GM12878 (cell line): ENCODE measurements around the gene MSH6. TPM values are rescaled to one million over a fixed set of nuclear protein-coding genes. Genes with fewer than 3 reads are reported as not detected.

Experiments
- ATAC-seq: fragments of 200-7000 bp; cut with Tn5 transposase; 3 replicates; pipeline ENCODE4 v1.9.1; 2020; ENCODE audit warnings: mild to moderate bottlenecking, moderate library complexity
- BruUV-seq: library from RNA; stranded (reverse); fragments of 400-500 nt; replicated peaks from 2 replicates; lab custom pipeline; 2021; lab: Mats Ljungman, UMichigan
- CTCF ChIA-PET: fragments of 300-600 bp; sonication (Branson Sonifier 250); formaldehyde crosslinking; extraction: SDS; loops from one replicate; lab custom pipeline; 2021; ENCODE audit warnings: inconsistent platforms; lab: Yijun Ruan, JAX
- POLR2A ChIA-PET: fragments of 350-600 bp; formaldehyde crosslinking; extraction: SDS; loops from one replicate; lab custom pipeline; 2021; ENCODE audit warnings: inconsistent platforms; lab: Charles Lee
- RAD21 ChIA-PET: fragments of 300-600 bp; sonication (Branson Sonifier 250); formaldehyde crosslinking; loops from one replicate; lab custom pipeline; 2023; ENCODE audit warnings: antibody characterized with exemption; ENCODE audit not compliant: unreplicated experiment; lab: Charles Lee
- SMC1A ChIA-PET: fragments of 300-600 bp; sonication (Branson Sonifier 250); formaldehyde crosslinking; loops from one replicate; lab custom pipeline; 2023; ENCODE audit not compliant: unreplicated experiment, uncharacterized antibody; lab: Charles Lee
- DNase-seq: peaks from one replicate; pipeline ENCODE4 v3.0.0-alpha.2; 2011; ENCODE audit warnings: low read depth, low spot score
- FAIRE-seq: peaks from 3 replicates; lab custom pipeline; 2011; peaks lifted over from hg19 to GRCh38; lab: Jason Lieb, UNC
- H2AFZ ChIP-seq: 2 replicates; pipeline ENCODE4 v1.6.0; 2011; ENCODE audit warnings: low read depth, low read length, control low read depth; ENCODE audit not compliant: control insufficient read depth
- H3K27ac ChIP-seq: 2 replicates; pipeline ENCODE4 v1.5.1; 2011; ENCODE audit warnings: control low read depth; ENCODE audit not compliant: control insufficient read depth, insufficient read depth
- H3K27me3 ChIP-seq, 2 experiments: replicated peaks in 1 of 2; 2 replicates each; pipeline versions ENCODE4 v1.6.0 to v1.6.1; 2011; ENCODE audit warnings: low read length in 1 of 2; ENCODE audit not compliant: control insufficient read depth in 2 of 2, insufficient read depth in 2 of 2
- H3K36me3 ChIP-seq, 2 experiments: 2 replicates each; pipeline ENCODE4 v1.5.1; 2011; ENCODE audit warnings: low read length in 1 of 2; ENCODE audit not compliant: control insufficient read depth in 2 of 2, insufficient read depth in 2 of 2
- H3K4me1 ChIP-seq: 2 replicates; pipeline ENCODE4 v1.6.1; 2011; ENCODE audit warnings: mild to moderate bottlenecking, low read length, moderate library complexity, mixed read lengths; ENCODE audit not compliant: control insufficient read depth, insufficient read depth
- H3K4me2 ChIP-seq: 2 replicates; pipeline ENCODE4 v1.6.0; 2011; ENCODE audit warnings: control low read depth; ENCODE audit not compliant: control insufficient read depth, insufficient read depth
- H3K4me3 ChIP-seq: fragments of 200-600 bp; sonication (generic); 2 replicates; pipeline ENCODE4 v1.5.1; 2016
- H3K79me2 ChIP-seq: 2 replicates; pipeline ENCODE4 v1.6.0; 2011; ENCODE audit warnings: low read length; ENCODE audit not compliant: control insufficient read depth, insufficient read depth
- H3K9ac ChIP-seq: 2 replicates; pipeline ENCODE4 v1.8.0; 2011; ENCODE audit warnings: low read length, control low read depth, mixed read lengths; ENCODE audit not compliant: control insufficient read depth, insufficient read depth
- H3K9me3 ChIP-seq: replicated peaks from 3 replicates; pipeline ENCODE4 v1.5.1; 2011; ENCODE audit warnings: mild to moderate bottlenecking, low read length; ENCODE audit not compliant: control insufficient read depth, insufficient read depth
- H4K20me1 ChIP-seq: 2 replicates; pipeline ENCODE4 v1.6.0; 2011; ENCODE audit not compliant: control insufficient read depth, insufficient read depth
- BHLHE40 ChIP-seq, 2 experiments: fragments of 450-650 bp in 1 of 2; IDR thresholded peaks; 2 replicates each; pipeline ENCODE4 v1.6.1; 2011 to 2017; ENCODE audit warnings: low read depth in 2 of 2, borderline replicate concordance in 1 of 2, improper control_type of control experiment in 1 of 2, low read length in 1 of 2, mild to moderate bottlenecking in 1 of 2
- BRCA1 ChIP-seq: IDR thresholded peaks from 2 replicates; pipeline ENCODE4 v1.6.1; 2011; ENCODE audit warnings: low read depth, low read length, improper control_type of control experiment
- CHD2 ChIP-seq: IDR thresholded peaks from 2 replicates; pipeline ENCODE4 v1.6.1; 2011; ENCODE audit warnings: low read depth, low read length, improper control_type of control experiment, borderline replicate concordance
- KAT2A ChIP-seq: conservative IDR thresholded peaks from 2 replicates; pipeline ENCODE4 v1.6.1; 2011; ENCODE audit warnings: low read depth, low read length; ENCODE audit not compliant: control insufficient read depth
- MTA3 ChIP-seq: IDR thresholded peaks from 2 replicates; pipeline ENCODE4 v1.6.1; 2012; ENCODE audit warnings: low read length, inconsistent platforms, borderline replicate concordance
- MXI1 ChIP-seq: fragments of 150-350 bp; IDR thresholded peaks from 2 replicates; pipeline ENCODE4 v1.6.1; 2011; ENCODE audit warnings: low read depth, mild to moderate bottlenecking, inconsistent platforms, low read length, improper control_type of control experiment
- PAX5 ChIP-seq: IDR thresholded peaks from 2 replicates; pipeline ENCODE4 v1.6.1; 2011; ENCODE audit warnings: low read depth, low read length, borderline replicate concordance
- SRF ChIP-seq, 2 experiments: IDR thresholded peaks; 2 replicates each; pipeline ENCODE4 v1.6.1; 2011; ENCODE audit warnings: low read depth in 2 of 2, low read length in 2 of 2, mild to moderate bottlenecking in 1 of 2, moderate library complexity in 1 of 2
- TCF3 ChIP-seq: IDR thresholded peaks from 2 replicates; pipeline ENCODE4 v1.6.1; 2012; ENCODE audit warnings: low read depth, mild to moderate bottlenecking, low read length, borderline replicate concordance; ENCODE audit not compliant: insufficient read depth
- WRNIP1 ChIP-seq: IDR thresholded peaks from 2 replicates; pipeline ENCODE4 v1.6.1; 2011; ENCODE audit warnings: low read depth, low read length, improper control_type of control experiment, borderline replicate concordance
- YY1 ChIP-seq: IDR thresholded peaks from 2 replicates; pipeline ENCODE4 v1.6.1; 2011; ENCODE audit warnings: low read depth, mild to moderate bottlenecking, low read length
- ZNF622 ChIP-seq: fragments of 450-650 bp; IDR thresholded peaks from 2 replicates; pipeline ENCODE4 v1.6.1; 2017; ENCODE audit warnings: mild to moderate bottlenecking, inconsistent platforms
- WGBS: methylation state at CpG from one replicate; pipeline ENCODE4 v1.1.6; 2016; ENCODE audit warnings: low lambda C conversion rate; ENCODE audit not compliant: insufficient replicate concordance, insufficient coverage; ENCODE audit errors: missing lambda C conversion rate; 5-methylcytosine and 5-hydroxymethylcytosine counted together
- in situ Hi-C: fragments of 300-500 bp; cut with MboI; formaldehyde crosslinking; loops from 9 replicates; pipeline ENCODE4 v1.14.3; 2018; ENCODE audit warnings: mixed read lengths
- intact Hi-C: fragments of 100-400 bp; cut with micrococcal nuclease; formaldehyde crosslinking; loops from one replicate; pipeline ENCODE4 v1.14.2; 2022; ENCODE audit not compliant: unreplicated experiment
- polyA plus RNA-seq, 11 experiments: library from polyadenylated mRNA; depleted of rRNA in 4 of 11; unstranded in 6 of 11; stranded (reverse) in 5 of 11; fragments of >200 nt; fragmentation: Nextera tagmentation in 4 of 11; fragmentation: Illumina TruSeq in 1 of 11; extraction: Ambion mirVana in 4 of 11; extraction: Trizol in 1 of 11; gene quantifications; 1 replicate in 1 of 11; 2 replicates in 10 of 11; pipeline versions ENCODE4 v1.2.1 to v1.2.3, GENCODE V29; 2011 to 2016; ENCODE audit warnings: inconsistent platforms in 2 of 11, missing spikeins in 2 of 11, low read depth in 1 of 11
- total RNA-seq, 4 experiments: library from RNA; depleted of rRNA in 3 of 4; stranded (reverse); fragments of >200 nt in 3 of 4; fragmentation: Illumina TruSeq in 1 of 4; extraction: Trizol in 1 of 4; gene quantifications; 2 replicates each; pipeline versions ENCODE4 v1.2.1 to v1.2.3, GENCODE V29; 2013 to 2021
- TF ChIP-seq, protein P1 (sequence below): fragments of 450-650 bp; conservative IDR thresholded peaks from 2 replicates; pipeline ENCODE4 v1.6.1; 2017; ENCODE audit warnings: mild to moderate bottlenecking, moderate library complexity
- TF ChIP-seq, protein P2 (sequence below): fragments of 450-650 bp; formaldehyde crosslinking; IDR thresholded peaks from 2 replicates; pipeline ENCODE4 v1.4.0; 2020; ENCODE audit warnings: mild to moderate bottlenecking, moderate library complexity
- TF ChIP-seq, protein P3 (sequence below): IDR thresholded peaks from 2 replicates; pipeline ENCODE4 v1.6.1; 2011; ENCODE audit warnings: borderline replicate concordance, low read depth, mild to moderate bottlenecking, moderate library complexity, mixed read lengths, low read length; ENCODE audit not compliant: insufficient read depth; ENCODE audit errors: extremely low read length

MSH6 gene
- total and polyA plus RNA-seq, 10 of the 15 experiments (the other 5 are each of a cell fraction or from before 2014, with no cell fraction given), result 12.4 to 108 (median 67.4) TPM

DNA sequence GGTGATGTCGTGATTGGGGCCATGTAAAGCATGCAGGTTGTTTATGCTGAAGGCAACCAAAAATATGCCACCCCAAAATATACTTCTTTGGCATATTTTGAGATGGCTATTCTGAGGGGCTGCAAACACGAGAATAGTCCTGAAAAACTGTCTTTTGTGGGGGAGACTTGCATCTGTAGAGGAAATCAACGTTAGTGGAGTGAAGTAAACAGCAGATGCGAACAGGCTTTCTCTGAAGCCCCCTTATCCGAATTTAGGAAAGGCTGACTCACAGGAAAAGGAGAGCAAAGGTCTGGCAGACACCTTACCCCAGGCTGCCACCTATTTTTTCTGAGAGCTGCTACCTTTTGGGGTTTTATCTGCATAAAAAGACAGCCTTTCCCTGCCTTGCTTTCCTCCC, 44.6 kb upstream of the MSH6 start:
- ChIA-PET POLR2A (interaction anchor here (0.7 kb wide), 2 partner anchors 707 to 709 kb away, joined by 3 to 4 read pairs; no protein-coding TSS in a partner anchor), SMC1A (interaction anchor here (1.2 to 1.3 kb wide), 2 partner anchors 14 kb away, joined by 3 to 8 read pairs; no protein-coding TSS in a partner anchor), RAD21 (interaction anchor here (1.0 kb wide), 1 partner anchor 12 kb away, joined by 3 read pairs; no protein-coding TSS in a partner anchor), CTCF (interaction anchor here (0.6 to 1.0 kb wide), 2 partner anchors 9 to 1486 kb away, joined by 3 to 4 read pairs; no protein-coding TSS in a partner anchor)
- no peak for TF ChIP-seq WRNIP1
- TF ChIP-seq YY1, result no peak
- no peak for TF ChIP-seq PAX5
- no peak for TF ChIP-seq BRCA1
- TF ChIP-seq, protein P1, sequence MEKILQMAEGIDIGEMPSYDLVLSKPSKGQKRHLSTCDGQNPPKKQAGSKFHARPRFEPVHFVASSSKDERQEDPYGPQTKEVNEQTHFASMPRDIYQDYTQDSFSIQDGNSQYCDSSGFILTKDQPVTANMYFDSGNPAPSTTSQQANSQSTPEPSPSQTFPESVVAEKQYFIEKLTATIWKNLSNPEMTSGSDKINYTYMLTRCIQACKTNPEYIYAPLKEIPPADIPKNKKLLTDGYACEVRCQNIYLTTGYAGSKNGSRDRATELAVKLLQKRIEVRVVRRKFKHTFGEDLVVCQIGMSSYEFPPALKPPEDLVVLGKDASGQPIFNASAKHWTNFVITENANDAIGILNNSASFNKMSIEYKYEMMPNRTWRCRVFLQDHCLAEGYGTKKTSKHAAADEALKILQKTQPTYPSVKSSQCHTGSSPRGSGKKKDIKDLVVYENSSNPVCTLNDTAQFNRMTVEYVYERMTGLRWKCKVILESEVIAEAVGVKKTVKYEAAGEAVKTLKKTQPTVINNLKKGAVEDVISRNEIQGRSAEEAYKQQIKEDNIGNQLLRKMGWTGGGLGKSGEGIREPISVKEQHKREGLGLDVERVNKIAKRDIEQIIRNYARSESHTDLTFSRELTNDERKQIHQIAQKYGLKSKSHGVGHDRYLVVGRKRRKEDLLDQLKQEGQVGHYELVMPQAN, result no peak
- TF ChIP-seq BHLHE40 (IDR thresholded peaks at IDR 0.05; ENCODE audit: borderline replicate concordance in 1 of 2, low read depth in 2 of 2, low read length in 1 of 2), result no peak
- TF ChIP-seq, protein P2, sequence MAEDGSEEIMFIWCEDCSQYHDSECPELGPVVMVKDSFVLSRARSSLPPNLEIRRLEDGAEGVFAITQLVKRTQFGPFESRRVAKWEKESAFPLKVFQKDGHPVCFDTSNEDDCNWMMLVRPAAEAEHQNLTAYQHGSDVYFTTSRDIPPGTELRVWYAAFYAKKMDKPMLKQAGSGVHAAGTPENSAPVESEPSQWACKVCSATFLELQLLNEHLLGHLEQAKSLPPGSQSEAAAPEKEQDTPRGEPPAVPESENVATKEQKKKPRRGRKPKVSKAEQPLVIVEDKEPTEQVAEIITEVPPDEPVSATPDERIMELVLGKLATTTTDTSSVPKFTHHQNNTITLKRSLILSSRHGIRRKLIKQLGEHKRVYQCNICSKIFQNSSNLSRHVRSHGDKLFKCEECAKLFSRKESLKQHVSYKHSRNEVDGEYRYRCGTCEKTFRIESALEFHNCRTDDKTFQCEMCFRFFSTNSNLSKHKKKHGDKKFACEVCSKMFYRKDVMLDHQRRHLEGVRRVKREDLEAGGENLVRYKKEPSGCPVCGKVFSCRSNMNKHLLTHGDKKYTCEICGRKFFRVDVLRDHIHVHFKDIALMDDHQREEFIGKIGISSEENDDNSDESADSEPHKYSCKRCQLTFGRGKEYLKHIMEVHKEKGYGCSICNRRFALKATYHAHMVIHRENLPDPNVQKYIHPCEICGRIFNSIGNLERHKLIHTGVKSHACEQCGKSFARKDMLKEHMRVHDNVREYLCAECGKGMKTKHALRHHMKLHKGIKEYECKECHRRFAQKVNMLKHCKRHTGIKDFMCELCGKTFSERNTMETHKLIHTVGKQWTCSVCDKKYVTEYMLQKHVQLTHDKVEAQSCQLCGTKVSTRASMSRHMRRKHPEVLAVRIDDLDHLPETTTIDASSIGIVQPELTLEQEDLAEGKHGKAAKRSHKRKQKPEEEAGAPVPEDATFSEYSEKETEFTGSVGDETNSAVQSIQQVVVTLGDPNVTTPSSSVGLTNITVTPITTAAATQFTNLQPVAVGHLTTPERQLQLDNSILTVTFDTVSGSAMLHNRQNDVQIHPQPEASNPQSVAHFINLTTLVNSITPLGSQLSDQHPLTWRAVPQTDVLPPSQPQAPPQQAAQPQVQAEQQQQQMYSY (CRISPR knock-in tag), result no peak
- TF ChIP-seq CHD2, result no peak
- no peak for TF ChIP-seq TCF3
- TF ChIP-seq ZNF622, result no peak
- no peak for TF ChIP-seq MTA3
- TF ChIP-seq SRF (IDR thresholded peaks at IDR 0.05; ENCODE audit: low read depth in 2 of 2, low read length in 2 of 2), result no peak
- TF ChIP-seq, protein P3, sequence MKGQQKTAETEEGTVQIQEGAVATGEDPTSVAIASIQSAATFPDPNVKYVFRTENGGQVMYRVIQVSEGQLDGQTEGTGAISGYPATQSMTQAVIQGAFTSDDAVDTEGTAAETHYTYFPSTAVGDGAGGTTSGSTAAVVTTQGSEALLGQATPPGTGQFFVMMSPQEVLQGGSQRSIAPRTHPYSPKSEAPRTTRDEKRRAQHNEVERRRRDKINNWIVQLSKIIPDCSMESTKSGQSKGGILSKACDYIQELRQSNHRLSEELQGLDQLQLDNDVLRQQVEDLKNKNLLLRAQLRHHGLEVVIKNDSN, result no peak
- TF ChIP-seq MXI1, result no peak
- TF ChIP-seq KAT2A, result no peak
- FAIRE-seq, result no peak
- Histone ChIP-seq H3K9me3 (no peaks in the 10 kb centered on the region), H3K4me2 (no peak overlapping the region), H4K20me1 (no peaks in the 10 kb centered on the region), H3K4me1 (peaks cover 18% of the 10 kb centered on the region), H3K79me2 (no peaks in the 10 kb centered on the region), H3K4me3 (no peak overlapping the region), H3K36me3 (no peaks in the 10 kb centered on the region), H3K9ac (no peak overlapping the region), H2AFZ (no peak overlapping the region), H3K27me3 (no peaks in the 10 kb centered on the region), H3K27ac (no peak overlapping the region)
- 56% methylated on average over 5 of the region's 5 CpGs for WGBS
- in situ Hi-C loops (no loop called here), intact Hi-C loops (no loop called here)
- BruUV-seq, result no TSS peak
- no peak for ATAC-seq
- no peak for DNase-seq
